EL (cell line): ENCODE measurements around the gene PITPNM1.

Source experiments
- DNase-seq: peaks from one replicate; pipeline ENCODE4 v3.0.0-alpha.2; 2016

The PITPNM1 gene

DNA sequence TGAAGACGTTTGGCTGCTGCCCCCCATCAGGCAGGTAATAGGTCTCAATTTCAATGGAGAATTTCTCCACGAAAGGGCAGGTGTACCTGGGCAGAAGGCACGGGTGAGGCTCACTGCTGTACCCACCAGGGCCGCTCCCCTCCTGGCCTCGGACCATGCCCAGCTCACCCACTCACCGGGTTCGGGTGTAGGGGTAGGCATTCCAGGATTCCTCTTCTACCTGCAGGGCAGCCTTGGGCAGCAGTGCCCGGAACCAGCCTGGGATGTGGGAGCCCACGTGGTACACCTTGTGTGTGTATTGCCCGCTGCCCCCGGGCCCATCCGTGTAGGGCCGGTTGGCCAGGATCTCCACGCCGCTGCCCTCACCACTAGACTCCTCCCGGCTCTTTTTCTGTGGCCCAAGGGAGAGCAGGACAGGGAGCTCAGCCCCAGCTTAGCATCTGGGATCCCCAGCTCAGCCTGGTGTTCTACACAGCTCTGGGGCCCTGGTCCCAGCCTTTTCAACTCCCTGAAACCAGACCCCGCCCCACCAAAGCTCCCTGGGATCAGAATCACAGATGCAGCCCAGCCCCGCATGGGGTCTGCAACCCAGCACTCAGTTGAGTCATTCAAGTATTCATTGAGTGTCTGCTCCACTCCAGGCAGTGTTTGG, 2.7 kb downstream of the PITPNM1 start:
- no peak for DNase-seq

- DNase-seq = no peak
These were observed 3.3 kb downstream of the PITPNM1 start for GRCh38 chr11:67501854-67502253.

- no peak for DNase-seq
These were observed 4.1 kb downstream of the PITPNM1 start for GRCh38 chr11:67500831-67501715.

DNA sequence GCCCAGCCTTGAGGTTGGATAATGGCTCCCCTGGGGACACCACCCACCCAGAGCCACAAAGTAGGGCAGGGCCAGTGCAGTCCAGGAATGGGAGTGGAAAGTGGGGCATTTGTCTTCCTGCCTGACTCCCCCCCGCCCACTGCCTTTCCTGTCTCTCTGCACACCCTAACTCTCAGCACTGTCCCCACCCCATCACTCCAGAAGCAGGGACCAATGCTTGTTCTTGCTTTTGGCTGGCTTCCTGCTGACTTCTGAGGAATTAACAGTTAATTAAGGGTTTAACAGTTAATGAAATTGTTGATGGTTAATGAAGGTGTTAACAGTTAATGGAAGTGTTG, 4.7 kb downstream of the PITPNM1 start:
- DNase-seq = no peak

GRCh38 chr11:67499808-67500483, 5.2 kb downstream of the PITPNM1 start:
- no peak for DNase-seq

DNA sequence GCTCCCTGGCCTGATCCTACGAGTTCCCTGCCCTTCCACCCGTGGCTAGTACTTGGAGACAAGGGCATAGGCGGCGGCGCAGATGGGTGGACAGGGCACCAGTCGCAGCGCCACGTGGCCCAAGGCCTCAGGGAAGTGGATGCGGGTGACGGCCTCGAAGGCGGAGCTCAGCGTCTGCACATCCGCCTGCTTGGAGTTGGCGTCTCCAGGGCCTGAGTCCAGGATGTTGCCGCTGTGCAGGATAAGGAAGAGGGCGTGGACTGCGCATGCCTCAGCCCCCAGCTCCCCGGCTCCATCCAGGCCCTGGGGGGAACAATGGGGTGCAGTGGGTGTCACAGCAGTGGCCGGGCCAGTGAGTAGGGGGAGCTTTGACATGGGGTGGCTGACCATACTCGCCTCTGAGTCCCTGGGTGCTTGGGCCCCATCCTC, 6.6 kb downstream of the PITPNM1 start:
- no peak for DNase-seq

DNA sequence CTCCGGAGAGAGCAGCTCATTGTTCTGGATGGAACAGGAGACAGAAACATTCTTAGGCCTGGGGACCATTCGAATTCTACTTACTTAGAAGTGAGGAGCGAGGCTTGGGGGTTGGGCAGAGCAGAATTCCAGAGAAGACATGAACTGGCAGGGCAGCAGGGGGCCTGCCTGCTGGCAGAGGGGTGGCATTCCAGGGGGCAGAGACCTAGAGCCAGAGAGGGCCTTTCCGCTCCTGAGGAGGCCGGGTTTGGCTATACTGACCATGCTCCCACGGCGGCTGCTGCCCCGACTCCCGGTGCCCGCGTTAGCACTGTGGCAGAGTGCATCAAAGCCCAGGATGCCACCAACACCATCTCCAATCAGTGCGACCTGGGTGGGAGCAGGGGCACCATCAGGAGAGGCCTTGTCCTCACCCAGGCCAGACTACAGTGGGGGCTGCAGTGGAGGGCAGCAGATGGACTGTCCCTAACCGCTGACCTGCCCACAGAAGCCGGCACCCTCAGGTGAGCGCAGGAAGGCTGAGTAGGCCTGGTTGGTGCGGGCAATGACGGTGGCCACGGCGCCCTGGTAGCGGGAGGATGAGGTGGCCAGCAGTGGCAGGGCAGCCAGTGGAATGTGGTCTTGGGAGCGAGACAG, 7.4 kb downstream of the PITPNM1 start:
- no peak for DNase-seq

GRCh38 chr11:67496113-67496512, 9.1 kb downstream of the PITPNM1 start:
- no peak for DNase-seq

- DNase-seq = no peak
These were observed 9.7 kb downstream of the PITPNM1 start for GRCh38 chr11:67495234-67496005.

GRCh38 chr11:67494371-67495233, 10.6 kb downstream of the PITPNM1 start:
- DNase-seq = no peak

DNA sequence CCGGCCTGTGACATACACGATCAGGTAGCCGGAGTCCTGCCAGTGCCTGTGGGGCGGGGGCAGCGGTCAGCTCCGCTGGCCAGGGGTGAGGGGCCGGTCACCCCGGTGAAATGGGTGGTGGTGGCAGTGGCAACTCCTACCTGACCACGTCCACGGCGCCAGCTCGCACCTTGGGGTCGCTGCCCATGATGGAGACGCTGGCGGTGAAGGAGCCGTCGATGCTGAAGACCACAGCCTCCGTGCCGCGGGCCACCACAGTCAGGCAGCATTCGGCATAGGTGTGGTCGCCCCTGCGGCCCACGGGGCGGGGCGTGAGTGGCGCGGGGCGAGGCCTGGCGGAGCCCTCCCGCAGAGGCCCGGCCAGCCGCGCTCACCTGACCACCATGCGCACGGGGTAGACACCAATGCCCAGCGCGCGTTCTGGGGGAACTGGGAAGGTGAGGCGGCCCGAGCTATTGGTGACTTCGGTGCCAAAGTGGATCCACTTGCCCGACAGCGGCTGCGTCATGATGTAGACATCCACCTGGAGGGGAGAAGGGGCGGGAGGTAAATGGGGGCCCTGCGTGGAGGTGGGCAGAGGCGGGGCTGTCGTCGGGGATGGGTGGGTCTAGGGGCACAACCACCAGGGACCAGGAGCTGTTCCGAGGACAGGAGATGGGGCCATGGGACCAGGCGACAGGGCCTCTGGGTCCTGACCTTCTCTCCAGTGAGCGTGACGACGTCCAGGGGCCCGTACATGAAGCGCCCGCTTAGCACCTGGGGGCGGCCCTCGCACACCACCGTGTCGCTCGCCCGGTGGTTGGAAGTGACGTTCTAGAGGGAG, 11.4 kb downstream of the PITPNM1 start:
- no peak for DNase-seq

- DNase-seq = no peak
These were observed 12.2 kb downstream of the PITPNM1 start for GRCh38 chr11:67492801-67493547.

GRCh38 chr11:67492069-67492727, 13.0 kb downstream of the PITPNM1 start:
- DNase-seq = no peak

GRCh38 chr11:67491276-67492068, 13.7 kb downstream of the PITPNM1 start:
- no peak for DNase-seq

DNA sequence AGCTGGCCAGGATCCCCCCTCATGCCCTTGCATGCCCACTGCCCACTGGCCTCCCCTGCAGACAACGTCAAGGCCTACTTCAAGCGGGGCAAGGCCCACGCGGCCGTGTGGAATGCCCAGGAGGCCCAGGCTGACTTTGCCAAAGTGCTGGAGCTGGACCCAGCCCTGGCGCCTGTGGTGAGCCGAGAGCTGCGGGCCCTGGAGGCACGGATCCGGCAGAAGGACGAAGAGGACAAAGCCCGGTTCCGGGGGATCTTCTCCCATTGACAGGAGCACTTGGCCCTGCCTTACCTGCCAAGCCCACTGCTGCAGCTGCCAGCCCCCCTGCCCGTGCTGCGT, 14.5 kb downstream of the PITPNM1 start:
- DNase-seq = no peak

DNA sequence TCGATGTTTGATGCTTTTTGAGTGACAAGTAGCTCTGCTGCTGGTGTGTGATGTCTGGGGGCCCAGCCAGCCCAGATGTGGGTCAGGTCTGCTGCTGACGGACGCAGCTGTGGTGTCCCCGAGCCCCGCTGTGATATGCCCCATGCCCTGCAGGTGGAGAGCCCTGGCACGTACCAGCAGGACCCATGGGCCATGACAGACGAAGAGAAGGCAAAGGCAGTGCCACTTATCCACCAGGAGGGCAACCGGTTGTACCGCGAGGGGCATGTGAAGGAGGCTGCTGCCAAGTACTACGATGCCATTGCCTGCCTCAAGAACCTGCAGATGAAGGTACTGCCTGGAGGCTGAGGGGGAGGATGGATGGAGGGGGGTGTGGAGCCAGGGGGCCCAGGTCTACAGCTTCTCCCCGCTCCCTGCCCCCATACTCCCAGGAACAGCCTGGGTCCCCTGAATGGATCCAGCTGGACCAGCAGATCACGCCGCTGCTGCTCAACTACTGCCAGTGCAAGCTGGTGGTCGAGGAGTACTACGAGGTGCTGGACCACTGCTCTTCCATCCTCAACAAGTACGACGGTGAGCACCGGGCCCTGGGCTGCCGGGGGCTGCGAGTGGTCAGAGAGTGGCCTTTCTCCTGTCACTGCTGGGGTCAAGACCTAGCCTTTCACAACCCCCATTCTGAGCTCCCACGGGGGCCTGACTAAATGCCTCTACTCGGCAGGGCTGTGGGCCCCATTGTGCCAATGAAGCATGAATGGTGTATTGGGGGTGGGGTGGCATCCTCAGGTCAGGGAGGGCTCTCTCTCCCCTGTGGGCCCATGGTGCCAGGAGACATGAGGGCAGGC, 15.1 kb downstream of the PITPNM1 start:
- DNase-seq = no peak

GRCh38 chr11:67489203-67489884, 15.8 kb downstream of the PITPNM1 start:
- DNase-seq = no peak
